Medulla oblongata (tissue), 1 donor: ENCODE results near the gene FAAP100.

Experiments used
- DNase-seq: peaks from one replicate; pipeline ENCODE4 v3.0.0-alpha.2; 2015; ENCODE audit errors: extremely low spot score

FAAP100 gene

DNA sequence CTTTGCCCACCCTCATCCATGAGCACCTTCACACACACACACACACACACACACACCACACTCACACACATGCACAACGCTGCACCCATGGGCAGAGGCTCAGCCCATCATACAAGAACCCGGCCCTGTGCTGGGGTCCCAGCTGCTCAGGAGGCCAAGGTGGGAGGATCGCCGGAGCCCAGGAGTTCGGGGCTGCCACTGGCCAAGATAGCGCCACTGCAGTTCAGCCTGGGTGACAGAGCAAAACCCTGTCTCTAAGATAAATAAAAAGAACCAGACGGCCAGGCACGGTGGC, 27.3 kb downstream of the FAAP100 start:
- DNase-seq, result no peak

GRCh38 chr17:81524039-81524864, 27.9 kb downstream of the FAAP100 start:
- DNase-seq, result no peak

- no peak for DNase-seq
These were observed 28.6 kb downstream of the FAAP100 start for GRCh38 chr17:81523402-81524038.

GRCh38 chr17:81522491-81523401, 29.4 kb downstream of the FAAP100 start:
- no peak for DNase-seq

GRCh38 chr17:81520021-81520901, 31.9 kb downstream of the FAAP100 start:
- no peak for DNase-seq

DNA sequence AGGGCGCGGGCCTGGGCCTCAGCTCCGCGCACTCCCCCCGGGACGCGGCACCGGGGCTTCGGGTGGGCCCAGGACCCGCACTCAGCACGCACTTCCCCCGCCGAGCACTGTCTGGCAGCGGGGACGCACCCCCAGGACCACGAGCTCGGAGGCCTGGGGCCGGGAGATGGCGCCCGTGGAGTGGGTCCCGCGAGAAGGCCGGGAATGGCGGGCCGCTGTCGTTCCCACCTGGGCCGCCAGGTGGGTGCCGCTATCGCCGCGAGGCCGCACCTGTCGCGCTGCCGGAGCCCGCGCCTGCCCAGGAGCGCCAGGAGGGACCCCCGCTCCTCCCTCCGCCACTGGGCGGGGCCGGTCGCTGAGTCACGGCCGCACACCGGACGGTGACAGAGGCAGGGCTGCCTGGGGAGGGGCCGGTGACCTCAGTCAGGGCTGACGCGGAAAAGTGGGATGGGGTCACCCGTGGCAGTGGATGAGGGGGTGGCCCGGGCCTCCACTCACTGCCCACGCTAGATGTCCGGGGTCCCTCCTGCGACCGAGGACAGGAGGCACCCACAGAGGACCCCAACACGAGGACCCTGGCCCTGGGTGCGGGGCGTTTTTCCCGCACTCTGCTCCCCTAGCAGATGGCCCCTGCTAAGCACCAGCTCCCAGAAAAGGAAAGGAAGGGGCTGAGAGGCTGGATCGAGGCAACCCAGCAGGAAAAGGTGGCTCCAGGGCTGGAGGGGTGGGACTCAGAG, 32.7 kb downstream of the FAAP100 start:
- DNase-seq, result no peak

GRCh38 chr17:81518785-81519283, 33.3 kb downstream of the FAAP100 start:
- no peak for DNase-seq

GRCh38 chr17:81518113-81518784, 33.9 kb downstream of the FAAP100 start:
- no peak for DNase-seq

DNA sequence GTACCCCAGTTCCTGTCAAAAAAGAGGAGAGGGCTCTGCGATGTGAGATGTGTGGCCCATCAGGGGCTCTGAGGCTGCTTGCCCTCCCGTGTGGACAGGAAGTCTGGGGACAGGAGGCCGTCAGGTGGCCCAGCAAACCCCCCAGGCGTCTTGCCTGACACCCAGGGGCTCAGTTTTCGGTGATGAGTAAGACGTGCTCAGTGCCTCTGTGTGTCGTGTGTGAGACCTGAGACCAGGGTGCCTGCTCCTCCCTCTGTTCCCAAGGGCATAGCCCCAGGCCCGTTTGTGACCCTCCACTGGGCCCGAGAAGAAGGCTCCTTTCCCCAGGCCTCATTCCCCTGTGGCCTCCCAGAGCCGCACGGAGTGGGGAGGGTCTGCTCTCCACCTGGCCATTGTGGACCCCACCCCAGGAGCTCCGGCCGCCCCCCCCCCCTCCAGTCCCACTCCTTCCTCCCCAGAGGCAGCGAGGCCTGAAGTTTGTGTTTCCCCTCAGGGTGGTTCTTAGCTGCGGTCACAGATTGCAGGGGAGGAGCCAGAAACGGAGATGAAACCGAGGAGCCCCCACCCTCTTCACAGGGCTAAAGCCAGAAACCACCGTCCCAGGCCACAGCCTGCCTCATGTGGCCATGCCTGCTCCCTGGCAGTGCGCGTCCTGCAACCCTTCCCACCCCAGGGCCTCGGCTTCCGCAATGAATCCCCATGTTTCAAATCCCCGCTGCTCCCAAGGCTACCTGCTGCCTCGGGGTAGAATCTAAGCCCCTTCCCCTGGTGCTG, 34.6 kb downstream of the FAAP100 start:
- DNase-seq, result no peak

DNA sequence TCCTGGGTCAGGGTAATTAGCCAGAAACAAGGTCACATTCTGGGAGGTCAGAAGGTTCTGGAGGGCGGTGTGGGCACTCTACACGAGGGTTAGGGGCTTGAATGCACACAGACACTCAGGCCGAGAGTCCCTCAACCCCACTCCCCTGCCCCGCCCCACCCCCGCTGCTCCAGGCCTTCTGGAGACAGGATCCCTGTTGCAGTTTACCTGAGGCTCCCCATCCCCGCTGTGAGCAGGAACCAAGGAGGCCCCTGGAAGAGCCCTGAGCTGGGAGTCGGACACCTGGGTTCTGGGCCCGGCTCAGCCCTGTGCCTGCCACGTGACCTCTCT, 35.2 kb downstream of the FAAP100 start:
- DNase-seq, result no peak

- DNase-seq, result no peak
These were observed 35.7 kb downstream of the FAAP100 start for GRCh38 chr17:81516439-81516838.

DNA sequence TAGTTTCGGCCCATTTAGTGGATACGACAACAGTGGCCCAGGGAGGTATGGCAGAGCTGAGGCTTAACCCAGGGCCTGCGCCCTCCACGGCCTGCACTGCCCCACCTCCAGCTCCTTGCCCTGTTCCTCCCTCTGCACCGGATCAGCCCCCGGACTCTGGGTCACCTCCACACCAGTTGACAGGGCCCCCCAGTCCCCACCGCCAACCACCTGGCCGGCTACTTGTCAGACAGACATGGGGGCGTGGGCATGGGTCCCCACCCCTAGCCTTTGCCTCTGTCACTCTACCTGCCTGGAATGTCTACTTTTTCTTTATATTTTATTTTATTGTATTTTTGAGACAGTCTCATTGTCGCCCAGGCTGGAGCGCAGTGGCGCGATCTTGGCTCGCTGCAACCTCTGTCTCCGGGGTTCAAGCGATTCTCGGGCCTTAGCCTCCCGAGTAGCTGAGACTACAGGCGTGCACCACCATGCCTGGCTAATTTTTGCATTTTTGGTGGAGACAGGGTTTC, 36.6 kb downstream of the FAAP100 start:
- no peak for DNase-seq

DNA sequence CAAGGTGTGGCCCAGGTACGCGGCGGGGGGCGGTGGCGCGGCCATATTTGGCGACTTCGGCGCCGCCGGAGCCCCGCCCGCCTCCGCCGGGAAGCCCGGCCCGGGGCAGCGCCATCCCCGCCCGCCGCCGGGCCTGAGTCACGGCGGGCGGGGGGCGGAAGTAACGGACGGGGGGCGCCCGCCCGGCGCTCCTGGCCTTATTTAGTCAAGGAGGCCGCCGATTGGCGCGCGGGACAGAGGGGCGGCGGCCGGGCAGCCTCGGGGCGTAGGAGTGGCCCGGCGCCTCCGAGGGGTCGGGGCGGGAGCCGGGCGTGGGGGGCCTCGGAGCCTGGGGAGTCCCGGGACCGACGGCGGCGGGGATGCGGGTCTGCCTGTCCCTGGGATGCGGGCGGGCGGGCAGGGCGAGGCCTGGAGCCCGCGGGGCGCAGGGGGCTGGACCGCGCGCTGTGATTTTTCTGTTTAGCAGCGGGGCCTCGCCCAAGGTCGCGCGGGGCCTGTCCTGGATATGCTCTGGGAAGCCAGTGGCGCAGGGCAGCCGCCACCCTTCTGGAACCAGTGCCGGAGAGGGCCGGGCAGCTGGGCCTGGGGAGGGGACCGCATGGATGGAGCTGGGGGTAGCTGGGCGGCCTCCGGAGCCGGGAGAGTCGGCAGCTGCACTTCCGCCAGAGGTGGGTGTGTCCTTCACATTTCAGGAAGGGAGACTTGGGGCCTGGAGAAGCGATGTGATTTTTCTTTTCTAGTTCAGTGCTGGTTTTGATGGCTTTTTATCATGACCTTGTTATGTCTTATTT, 37.2 kb downstream of the FAAP100 start:
- peak; percentile 58 for DNase-seq

GRCh38 chr17:81514489-81514738, 37.7 kb downstream of the FAAP100 start:
- no peak for DNase-seq

DNA sequence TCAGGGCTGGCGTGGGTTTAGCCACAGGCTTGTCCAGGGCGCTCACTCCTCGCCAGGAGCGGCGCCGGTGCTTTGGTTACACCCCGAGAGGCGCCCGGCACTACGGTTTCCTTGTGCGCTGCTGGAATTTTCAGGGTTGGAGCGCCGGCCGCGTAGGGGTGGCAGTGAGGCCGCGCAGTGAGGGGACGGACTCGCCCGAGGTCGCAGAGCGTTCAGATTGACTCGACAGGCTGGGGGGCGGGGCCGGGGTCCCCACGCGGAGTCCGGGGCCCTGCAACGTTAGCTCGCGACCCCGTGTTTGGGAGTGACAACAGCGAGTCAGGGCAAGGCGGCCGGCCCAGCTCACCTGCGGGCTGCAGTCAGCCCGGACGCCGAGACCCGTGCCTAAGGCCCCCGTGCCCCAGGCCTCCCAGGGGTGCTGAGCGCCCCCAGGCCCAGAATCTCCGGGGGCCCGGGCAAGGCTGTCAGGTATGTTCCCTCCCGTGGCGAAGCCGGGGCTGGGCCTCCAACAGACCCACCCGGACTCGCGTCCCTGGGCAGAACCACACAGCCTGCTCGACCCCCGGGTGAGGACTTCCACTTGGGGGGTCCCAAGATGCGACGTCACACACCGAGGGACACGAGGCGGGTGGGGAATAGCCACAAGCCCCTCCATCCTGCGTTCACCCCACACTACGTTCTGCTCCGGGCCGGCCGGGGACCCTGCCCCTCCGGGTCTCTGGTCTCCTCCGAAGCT, 38.2 kb downstream of the FAAP100 start:
- peak; percentile 61 for DNase-seq

GRCh38 chr17:81513372-81513752, 38.8 kb downstream of the FAAP100 start:
- DNase-seq, result peak; percentile 78

DNA sequence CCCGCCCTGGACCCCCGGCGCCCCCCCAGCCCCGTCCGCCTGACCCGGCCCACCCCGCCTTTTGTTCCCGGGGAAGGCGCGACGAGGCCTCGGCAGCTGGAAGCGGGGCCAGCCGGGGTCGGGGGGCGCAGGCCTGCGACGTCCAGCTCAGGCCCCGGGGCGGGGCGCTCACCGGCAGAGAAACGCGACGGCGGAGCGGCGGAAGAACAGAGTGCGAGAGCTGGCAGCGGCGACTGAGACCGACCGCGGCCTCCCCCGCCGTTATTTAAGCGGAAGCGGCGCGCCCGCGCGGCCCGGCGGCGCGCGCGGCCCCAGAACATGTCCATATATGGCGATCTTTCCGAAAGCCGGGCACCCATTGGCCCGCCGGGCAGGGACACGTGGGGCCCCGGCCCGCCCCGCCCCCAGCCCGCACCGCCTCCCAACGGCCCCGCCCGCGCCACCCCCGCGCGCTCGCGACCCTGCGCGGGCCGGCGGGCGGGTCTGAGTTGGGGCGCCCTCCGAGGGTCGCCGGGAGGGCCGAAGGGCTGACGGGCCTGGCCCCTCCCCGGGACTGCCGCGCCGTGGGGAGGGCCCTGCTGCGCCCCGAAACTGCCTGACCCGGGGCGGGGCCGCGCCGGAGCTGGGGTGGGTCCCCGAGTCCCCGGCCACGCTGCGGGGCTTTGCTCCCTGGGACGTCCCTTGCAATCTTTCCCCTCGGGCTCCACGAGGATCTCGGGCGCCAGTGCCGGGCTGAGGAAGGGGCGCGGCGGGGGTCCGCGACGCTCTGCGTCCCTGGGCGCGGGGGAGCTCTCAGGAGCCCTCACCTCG, 39.4 kb downstream of the FAAP100 start, which contains the start of gene ACTG1:
Gene ACTG1 (minus strand): TSS at position 238 of the 810 bp plus-strand sequence. CDS start 445 bp downstream, outside the sequence.
- peak; percentile 94 for DNase-seq
